Mucosa of rectum (tissue), 2 donors: ENCODE measurements around the gene XPNPEP1.

Source experiments
- H3K27ac ChIP-seq, 2 donors: one replicate each; pipeline ENCODE4 v1.7.0; 2013; ENCODE audit warnings: inconsistent platforms in 2 of 2, low read depth in 2 of 2, low read length in 2 of 2
- H3K27me3 ChIP-seq, 2 donors: one replicate each; pipeline ENCODE4 v1.7.0; 2013; ENCODE audit warnings: low read length in 2 of 2; ENCODE audit not compliant: control insufficient read depth in 2 of 2, insufficient read depth in 2 of 2
- H3K36me3 ChIP-seq, 2 donors: one replicate each; pipeline ENCODE4 v1.7.0; 2013; ENCODE audit warnings: low read length in 2 of 2; ENCODE audit not compliant: control insufficient read depth in 2 of 2, insufficient read depth in 2 of 2
- H3K4me1 ChIP-seq, 2 donors: one replicate each; pipeline ENCODE4 v1.7.0; 2013; ENCODE audit warnings: low read length in 2 of 2, mild to moderate bottlenecking in 1 of 2; ENCODE audit not compliant: control insufficient read depth in 2 of 2, insufficient read depth in 2 of 2
- H3K4me3 ChIP-seq, 2 donors: one replicate each; pipeline ENCODE4 v1.7.0; 2013; ENCODE audit warnings: low read length in 2 of 2
- H3K9ac ChIP-seq, 2 donors: one replicate each; pipeline ENCODE4 v1.7.0; 2013; ENCODE audit warnings: low read length in 2 of 2, low read depth in 1 of 2, mild to moderate bottlenecking in 1 of 2
- H3K9me3 ChIP-seq, 2 donors: one replicate each; pipeline ENCODE4 v1.7.0; 2013; ENCODE audit warnings: low read length in 2 of 2; ENCODE audit not compliant: control insufficient read depth in 2 of 2
- donor health status: healthy.
- donor health status: Normal muscosa, but diverticular disease.

Gene XPNPEP1

GRCh38 chr10:109912335-109913281 lies 10.7 kb downstream of the XPNPEP1 start:
- H3K9ac ChIP-seq = no peak overlapping the region
- peaks cover 0 to 2% of the 10 kb centered on the region in 2 donors for H3K36me3 ChIP-seq
- H3K4me1 ChIP-seq = peaks cover 27 to 40% of the 10 kb centered on the region in 2 donors
- H3K27me3 ChIP-seq = no peaks in the 10 kb centered on the region
- H3K27ac ChIP-seq = peak overlapping the region; percentile 52 to 70
- no peaks in the 10 kb centered on the region for H3K9me3 ChIP-seq
- peak overlapping the region in 1 of 2 donors; percentile 4 for H3K4me3 ChIP-seq

GRCh38 chr10:109911903-109912302 lies 11.4 kb downstream of the XPNPEP1 start:
- H3K27me3 ChIP-seq = no peaks in the 10 kb centered on the region
- peaks cover 30 to 47% of the 10 kb centered on the region in 2 donors for H3K4me1 ChIP-seq
- H3K27ac ChIP-seq = peak overlapping the region; percentile 32 to 70
- H3K9ac ChIP-seq = no peak overlapping the region
- H3K9me3 ChIP-seq = no peaks in the 10 kb centered on the region
- H3K36me3 ChIP-seq = peaks cover 0 to 9% of the 10 kb centered on the region in 2 donors
- no peak overlapping the region for H3K4me3 ChIP-seq

DNA sequence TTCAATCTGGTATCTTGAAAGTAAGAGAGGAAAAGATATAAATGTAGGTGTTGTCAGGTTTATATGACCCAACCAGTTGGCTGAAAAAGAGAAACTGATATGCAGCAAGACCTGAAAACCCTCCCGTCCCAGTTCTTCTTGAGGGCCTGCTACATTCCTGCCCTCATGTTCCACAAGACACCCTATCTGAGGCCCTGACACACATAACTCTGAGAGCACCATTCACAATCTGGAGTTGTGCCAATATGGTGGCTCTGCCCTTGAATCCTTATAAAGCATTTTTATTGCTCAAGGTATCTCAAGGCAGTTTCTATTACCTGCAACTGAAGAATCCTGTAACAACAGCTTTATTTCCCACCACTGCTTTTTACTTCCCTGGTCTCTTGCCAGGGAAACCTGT lies 17.0 kb downstream of the XPNPEP1 start:
- H3K27ac ChIP-seq = peak overlapping the region; percentile 57 to 73
- H3K4me3 ChIP-seq = no peak overlapping the region
- no peaks in the 10 kb centered on the region for H3K27me3 ChIP-seq

DNA sequence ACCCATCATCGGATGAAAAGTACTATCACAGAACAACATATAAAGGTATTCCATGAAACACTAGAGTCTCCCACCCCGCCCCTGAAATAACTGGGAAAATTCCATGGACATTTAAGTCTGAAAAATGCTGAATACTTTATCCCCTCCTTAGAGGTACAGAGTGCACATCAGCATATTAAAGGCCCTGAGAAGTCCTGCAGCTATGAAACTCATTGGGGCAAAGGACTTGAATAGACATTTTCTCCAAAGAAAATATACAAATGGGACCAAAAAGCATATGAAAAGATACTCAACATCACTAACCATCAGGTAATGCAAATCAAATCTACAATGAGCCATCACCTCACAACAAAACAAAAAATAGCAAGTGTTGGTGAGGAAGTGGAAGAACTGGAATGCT lies 18.9 kb downstream of the XPNPEP1 start:
- Histone ChIP-seq H3K9me3 (no peaks in the 10 kb centered on the region), H3K27ac (no peak overlapping the region), H3K27me3 (no peaks in the 10 kb centered on the region), H3K4me3 (no peak overlapping the region), H3K9ac (no peak overlapping the region), H3K4me1 (peaks cover 25 to 41% of the 10 kb centered on the region in 2 donors), H3K36me3 (peaks cover 4 to 14% of the 10 kb centered on the region in 2 donors)

More for the DNA sequence above, 17.0 kb downstream of the XPNPEP1 start:
- Histone ChIP-seq H3K4me1 (peaks cover 28 to 36% of the 10 kb centered on the region in 2 donors), H3K36me3 (peaks cover 4 to 14% of the 10 kb centered on the region in 2 donors), H3K9me3 (no peaks in the 10 kb centered on the region), H3K9ac (no peak overlapping the region)

GRCh38 chr10:109902992-109903947 lies 20.0 kb downstream of the XPNPEP1 start:
- Histone ChIP-seq H3K27me3 (no peaks in the 10 kb centered on the region), H3K27ac (peak overlapping the region; percentile 38 to 61), H3K4me3 (peak overlapping the region in 1 of 2 donors; percentile 14), H3K9me3 (no peaks in the 10 kb centered on the region), H3K4me1 (peaks cover 28 to 41% of the 10 kb centered on the region in 2 donors), H3K9ac (peak overlapping the region in 1 of 2 donors; percentile 0), H3K36me3 (peaks cover 4 to 15% of the 10 kb centered on the region in 2 donors)

DNA sequence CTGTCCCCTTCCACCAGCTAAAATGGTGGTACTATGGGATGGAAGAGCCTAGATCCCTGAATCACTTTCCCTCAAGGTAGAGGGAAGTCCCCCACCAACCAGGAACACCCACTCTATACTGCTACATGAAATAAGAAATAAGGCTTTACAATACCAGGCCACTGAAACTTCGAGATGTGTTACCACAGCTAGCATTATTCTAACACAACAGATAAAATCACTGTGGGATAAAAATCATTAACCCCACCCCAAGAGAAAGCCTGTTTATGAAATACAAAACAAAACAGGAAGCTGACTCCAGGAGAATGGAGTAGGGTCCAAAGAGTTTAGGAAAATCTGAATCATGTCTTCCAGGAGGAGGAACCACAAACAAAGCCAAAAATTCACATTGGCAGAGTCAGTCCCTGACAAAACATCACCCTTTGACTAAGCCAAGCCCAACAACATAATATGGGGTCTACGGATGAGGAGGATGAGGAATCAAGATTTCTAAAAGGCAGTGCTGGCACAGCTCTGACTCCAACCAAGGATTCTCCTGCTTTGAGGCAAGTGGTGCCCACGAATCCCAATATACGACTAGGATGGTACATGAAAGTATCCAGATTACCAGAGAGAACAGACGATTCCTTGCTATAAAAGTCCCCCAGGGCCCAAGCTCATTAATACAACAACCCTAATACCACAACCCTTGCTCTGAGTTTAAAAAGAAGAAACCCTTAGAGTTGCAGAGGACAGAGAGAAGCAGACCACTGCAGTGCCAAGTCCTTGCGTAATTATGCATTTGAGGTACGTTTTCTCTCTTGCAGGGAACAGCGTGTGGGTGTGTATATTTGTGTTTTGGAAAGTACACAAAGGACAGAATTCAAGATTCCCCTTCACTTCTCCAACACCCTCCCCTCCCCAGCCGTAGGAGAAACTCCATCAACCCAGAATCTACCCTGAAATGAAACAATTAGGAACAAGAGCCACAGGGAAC lies 23.7 kb downstream of the XPNPEP1 start:
- no peak overlapping the region for H3K9ac ChIP-seq
- no peak overlapping the region for H3K4me3 ChIP-seq
- H3K9me3 ChIP-seq = no peaks in the 10 kb centered on the region
- H3K27ac ChIP-seq = peak overlapping the region; percentile 43 to 74
- H3K4me1 ChIP-seq = peaks cover 26 to 32% of the 10 kb centered on the region in 2 donors
- no peaks in the 10 kb centered on the region for H3K27me3 ChIP-seq
- peaks cover 3% of the 10 kb centered on the region in 2 donors for H3K36me3 ChIP-seq

- no peak overlapping the region for H3K4me3 ChIP-seq
- peaks cover 3% of the 10 kb centered on the region in 2 donors for H3K36me3 ChIP-seq
- peak overlapping the region; percentile 43 to 74 for H3K27ac ChIP-seq
- no peak overlapping the region for H3K9ac ChIP-seq
- H3K27me3 ChIP-seq = no peaks in the 10 kb centered on the region
- peaks cover 26 to 32% of the 10 kb centered on the region in 2 donors for H3K4me1 ChIP-seq
- H3K9me3 ChIP-seq = no peaks in the 10 kb centered on the region
These were observed 24.5 kb downstream of the XPNPEP1 start for GRCh38 chr10:109898666-109899355.

DNA sequence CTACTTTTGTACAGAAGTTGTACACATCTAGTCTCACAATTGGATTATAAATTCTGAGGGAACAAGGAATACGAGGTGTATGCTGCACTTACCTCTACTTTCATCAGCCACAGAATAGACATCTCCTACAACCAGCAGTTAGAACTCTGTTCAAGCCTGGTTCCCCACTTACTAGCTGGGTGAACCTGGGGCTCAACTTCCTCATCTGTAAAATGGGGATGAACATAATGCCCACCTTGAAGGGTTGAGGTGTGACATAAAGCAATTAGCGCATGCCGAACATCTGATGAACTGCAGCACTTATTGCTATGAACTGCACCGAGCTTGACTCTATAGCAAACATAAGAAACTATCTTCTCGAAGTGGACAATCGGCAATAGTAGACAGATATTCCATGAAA lies 25.3 kb downstream of the XPNPEP1 start:
- Histone ChIP-seq H3K9me3 (no peaks in the 10 kb centered on the region), H3K36me3 (peaks cover 3% of the 10 kb centered on the region in 2 donors), H3K27me3 (no peaks in the 10 kb centered on the region), H3K9ac (no peak overlapping the region), H3K4me3 (no peak overlapping the region), H3K4me1 (peaks cover 21 to 26% of the 10 kb centered on the region in 2 donors), H3K27ac (no peak overlapping the region)

DNA sequence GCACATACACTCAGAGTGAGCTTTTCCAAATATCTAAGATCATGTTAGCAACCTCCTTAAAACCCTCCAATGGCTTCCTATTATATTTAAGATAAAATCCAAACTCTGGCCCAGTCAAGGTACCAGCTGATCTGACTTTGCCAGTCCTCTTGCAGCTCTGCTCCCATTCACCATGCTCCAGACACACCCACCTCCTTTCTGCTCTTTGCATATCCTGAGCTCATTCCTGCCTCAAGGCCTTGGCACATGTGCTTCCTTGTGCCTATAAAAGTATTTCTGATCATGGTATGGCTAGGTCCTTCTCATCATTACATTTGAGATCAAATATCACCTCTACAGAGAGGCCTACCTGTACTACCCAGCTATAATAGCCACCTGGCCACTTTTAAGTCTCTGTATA lies 27.5 kb downstream of the XPNPEP1 start:
- Histone ChIP-seq H3K9me3 (no peaks in the 10 kb centered on the region), H3K27ac (no peak overlapping the region), H3K9ac (no peak overlapping the region), H3K36me3 (peaks cover 10 to 19% of the 10 kb centered on the region in 2 donors), H3K4me3 (no peak overlapping the region), H3K4me1 (peaks cover 15 to 19% of the 10 kb centered on the region in 2 donors), H3K27me3 (no peaks in the 10 kb centered on the region)
